ENCODE results near the gene PCYT1A. TPM values are rescaled to one million over a fixed set of nuclear protein-coding genes. Genes with fewer than 3 reads are reported as not detected.
A peak's percentile ranks its signal among the peaks of the same experiment; 100 is the strongest.

PCYT1A gene
- total and polyA plus RNA-seq, 2 of the 13 experiments (the other 11 are each of a cell fraction or from before 2014, with no cell fraction given), result 26.4 to 45.3 TPM

- TF ChIP-seq SKIL (CRISPR knock-in tag; IDR thresholded peaks at IDR 0.05; ENCODE audit: borderline replicate concordance) (peak; percentile 70), ZBTB2 (CRISPR knock-in tag; IDR thresholded peaks at IDR 0.05; ENCODE audit: low read depth) (peak; percentile 80), STAT5B (CRISPR knock-in tag; IDR thresholded peaks at IDR 0.05) (0 out of 2 replicates have a peak, but pooled peaks have one; percentile 3), FOXK1 (CRISPR knock-in tag; IDR thresholded peaks at IDR 0.05; ENCODE audit: borderline replicate concordance, low read depth) (no peak; the same call in 1 of the 2 replicates), TSC22D2 (CRISPR knock-in tag; IDR thresholded peaks at IDR 0.05; ENCODE audit: borderline replicate concordance) (no peak; the same call in 1 of the 2 replicates), PCBP1 (IDR thresholded peaks at IDR 0.05; ENCODE audit: borderline replicate concordance, low read depth, low read length) (no peak), TOPORS (CRISPR knock-in tag; IDR thresholded peaks at IDR 0.05) (no peak; the same call in 1 of the 2 replicates), ESRRA (CRISPR knock-in tag; IDR thresholded peaks at IDR 0.05; ENCODE audit: low read depth) (peak; percentile 54; the same call in 1 of the 2 replicates), EP300 (IDR thresholded peaks at IDR 0.05; ENCODE audit: low read depth in 2 of 2, low read length in 2 of 2) (peak in 1 of 2 experiments; percentile 78; a peak in 1 of 4 replicates), EP300 (CRISPR knock-in tag; IDR thresholded peaks at IDR 0.05; ENCODE audit: borderline replicate concordance) (peak; percentile 45; the same call in 1 of the 2 replicates), ZBTB44 (CRISPR knock-in tag; IDR thresholded peaks at IDR 0.05) (no peak), SP140L (CRISPR knock-in tag; IDR thresholded peaks at IDR 0.05; ENCODE audit: borderline replicate concordance) (no peak; the same call in 1 of the 2 replicates), MAFK (conservative IDR thresholded peaks at IDR 0.05 in 1 of 2, IDR thresholded peaks at IDR 0.05 in 1 of 2; ENCODE audit: low read length in 2 of 2) (0 out of 4 replicates have a peak, but pooled peaks of 1 of the 2 experiments have one; percentile 1), TMF1 (CRISPR knock-in tag; IDR thresholded peaks at IDR 0.05; ENCODE audit: low read depth) (peak; percentile 91), CCDC6 (CRISPR knock-in tag; IDR thresholded peaks at IDR 0.05) (no peak; the same call in 1 of the 2 replicates), ZNF816 (CRISPR knock-in tag; IDR thresholded peaks at IDR 0.05; ENCODE audit: borderline replicate concordance) (no peak), ZNF570 (CRISPR knock-in tag; IDR thresholded peaks at IDR 0.05; ENCODE audit: borderline replicate concordance) (0 out of 2 replicates have a peak, but pooled peaks have one; percentile 55), ZSCAN31 (CRISPR knock-in tag; IDR thresholded peaks at IDR 0.05; ENCODE audit: low read depth) (peak; percentile 82), HNRNPL (IDR thresholded peaks at IDR 0.05; ENCODE audit: low read depth, low read length) (no peak), ADNP (CRISPR knock-in tag; IDR thresholded peaks at IDR 0.05) (peak; percentile 28), KLF13 (CRISPR knock-in tag; IDR thresholded peaks at IDR 0.05) (no peak; the same call in 1 of the 2 replicates), ZSCAN12 (CRISPR knock-in tag; IDR thresholded peaks at IDR 0.05) (0 out of 2 replicates have a peak, but pooled peaks have one; percentile 41), TBX3 (IDR thresholded peaks at IDR 0.05; ENCODE audit: borderline replicate concordance) (no peak), ZNF761 (CRISPR knock-in tag; conservative IDR thresholded peaks at IDR 0.05) (peak; percentile 92), CCAR2 (optimal IDR thresholded peaks at IDR 0.05; ENCODE audit: low read depth, low read length) (peak; percentile 79)
Measured at GRCh38 chr3:196287440-196288140, at the start of gene PCYT1A (continued).
